SK-N-SH (cell line): ENCODE data around the gene RANBP9. TPM values are rescaled to one million over a fixed set of nuclear protein-coding genes. Genes with fewer than 3 reads are reported as not detected.

ENCODE experiments used
- CTCF ChIA-PET: fragments of 300-600, 350-600 bp; formaldehyde crosslinking; extraction: SDS; loops from one replicate; lab custom pipeline; 2021; lab: Yijun Ruan, JAX
- POLR2A ChIA-PET: fragments of 350-600 bp; sonication (Branson Sonifier 250); formaldehyde crosslinking; extraction: SDS; loops from one replicate; lab custom pipeline; 2020; ENCODE audit warnings: antibody characterized with exemption, inconsistent platforms; lab: Yijun Ruan, JAX
- DNase-seq: peaks from one replicate; pipeline ENCODE4 v3.0.0; 2012
- H2AFZ ChIP-seq: fragments of 200-600 bp; sonication (generic); 2 replicates; pipeline ENCODE4 v1.8.1; 2016; ENCODE audit warnings: antibody characterized with exemption, mild to moderate bottlenecking, low read depth
- H3F3A ChIP-seq: fragments of 200-600 bp; sonication (generic); replicated peaks from 2 replicates; pipeline ENCODE3; 2016; ENCODE audit warnings: antibody characterized with exemption, mild to moderate bottlenecking; ENCODE audit not compliant: insufficient read depth
- H3K27ac ChIP-seq, 2 experiments: fragments of 200-500 bp in 1 of 2; fragments of 200-600 bp in 1 of 2; sonication (Bioruptor generic) in 1 of 2; sonication (generic), shearing (Covaris generic) in 1 of 2; 2 replicates each; pipeline versions ENCODE4 v1.5.1 to v1.6.1; 2014 to 2016; ENCODE audit warnings: low read depth in 2 of 2, inconsistent platforms in 1 of 2, low read length in 1 of 2, mild to moderate bottlenecking in 1 of 2, mixed read lengths in 1 of 2
- H3K27me3 ChIP-seq: fragments of 200-600 bp; sonication (generic), shearing (Covaris generic); 2 replicates; pipeline ENCODE4 v1.6.1; 2016; ENCODE audit warnings: mixed run types; ENCODE audit not compliant: insufficient read depth
- H3K36me3 ChIP-seq, 2 experiments: fragments of 200-500 bp in 1 of 2; fragments of 200-600 bp in 1 of 2; sonication (Bioruptor generic) in 1 of 2; sonication (generic) in 1 of 2; replicated peaks in 1 of 2; 2 replicates each; pipeline versions ENCODE3 to v1.5.1; 2014 to 2016; ENCODE audit warnings: low read length in 1 of 2, mild to moderate bottlenecking in 1 of 2; ENCODE audit not compliant: insufficient read depth in 2 of 2, control insufficient read depth in 1 of 2
- H3K4me1 ChIP-seq, 2 experiments: fragments of 200-500 bp in 1 of 2; fragments of 200-600 bp in 1 of 2; sonication (Bioruptor generic) in 1 of 2; sonication (generic), shearing (Covaris generic) in 1 of 2; 2 replicates each; pipeline versions ENCODE4 v1.5.1 to v1.6.1; 2014 to 2016; ENCODE audit warnings: low read depth in 1 of 2, low read length in 1 of 2, mixed run types in 1 of 2; ENCODE audit not compliant: insufficient read depth in 2 of 2, control insufficient read depth in 1 of 2
- H3K4me2 ChIP-seq: fragments of 200-600 bp; sonication (generic), shearing (Covaris generic); 2 replicates; pipeline ENCODE4 v1.6.1; 2017; ENCODE audit warnings: mixed run types
- H3K4me3 ChIP-seq, 2 experiments: fragments of 200-500 bp in 1 of 2; fragments of 200-600 bp in 1 of 2; sonication (Bioruptor generic) in 1 of 2; sonication (generic), shearing (Covaris generic) in 1 of 2; 2 replicates each; pipeline versions ENCODE4 v1.5.1 to v1.8.1; 2014 to 2016; ENCODE audit warnings: low read depth in 2 of 2, inconsistent platforms in 1 of 2, low read length in 1 of 2, mild to moderate bottlenecking in 1 of 2, mixed read lengths in 1 of 2, moderate library complexity in 1 of 2
- H3K79me2 ChIP-seq: fragments of 200-600 bp; sonication (generic); 2 replicates; pipeline ENCODE4 v1.8.1; 2017; ENCODE audit warnings: mild to moderate bottlenecking; ENCODE audit not compliant: insufficient read depth
- H3K9ac ChIP-seq: fragments of 200-600 bp; sonication (generic); 2 replicates; pipeline ENCODE4 v1.6.1; 2017; ENCODE audit warnings: mixed run types
- H3K9me2 ChIP-seq: fragments of 200-600 bp; sonication (generic); 2 replicates; pipeline ENCODE4 v1.6.1; 2017; ENCODE audit warnings: mixed run types
- H3K9me3 ChIP-seq: fragments of 200-600 bp; sonication (generic); 2 replicates; pipeline ENCODE4 v1.6.1; 2017; ENCODE audit warnings: mixed run types, mild to moderate bottlenecking, moderate library complexity
- H4K20me1 ChIP-seq: fragments of 200-600 bp; sonication (generic); 2 replicates; pipeline ENCODE4 v1.6.1; 2017; ENCODE audit warnings: mild to moderate bottlenecking, mixed run types; ENCODE audit not compliant: insufficient read depth
- CHD2 ChIP-seq: fragments of 150-350 bp; IDR thresholded peaks from 2 replicates; pipeline ENCODE4 v1.6.1; 2018; ENCODE audit warnings: low read length; ENCODE audit not compliant: partially characterized antibody
- CTCF ChIP-seq: fragments of 200-600 bp; sonication (generic); IDR thresholded peaks from 2 replicates; pipeline ENCODE4 v1.6.1; 2017; ENCODE audit warnings: antibody characterized with exemption, mild to moderate bottlenecking, moderate library complexity
- ELF1 ChIP-seq: IDR thresholded peaks from 2 replicates; pipeline ENCODE4 v1.4.0; 2012
- EZH2phosphoT487 ChIP-seq: fragments of 200-600 bp; sonication (generic); IDR thresholded peaks from 2 replicates; pipeline ENCODE4 v1.6.1; 2017; ENCODE audit warnings: low read depth, mixed run types, mild to moderate bottlenecking, antibody characterized with exemption, moderate library complexity, borderline replicate concordance
- FOXJ3 ChIP-seq: sonication (generic); formaldehyde crosslinking; IDR thresholded peaks from 2 replicates; pipeline ENCODE4 v1.5.1; 2020; ENCODE audit warnings: mild to moderate bottlenecking, missing genetic modification reagents
- MAX ChIP-seq: IDR thresholded peaks from 2 replicates; pipeline ENCODE4 v1.4.0; 2012; ENCODE audit warnings: low read depth
- MXI1 ChIP-seq: IDR thresholded peaks from 2 replicates; pipeline ENCODE4 v1.6.1; 2012; ENCODE audit warnings: mild to moderate bottlenecking, low read depth, low read length, improper control_type of control experiment
- NRF1 ChIP-seq: IDR thresholded peaks from 2 replicates; pipeline ENCODE4 v1.6.1; 2012; ENCODE audit warnings: low read depth, mild to moderate bottlenecking, low read length
- PBX3 ChIP-seq: IDR thresholded peaks from 2 replicates; pipeline ENCODE4; 2012
- RAD21 ChIP-seq: IDR thresholded peaks from 2 replicates; pipeline ENCODE4 v1.6.1; 2012; ENCODE audit warnings: mild to moderate bottlenecking, low read length
- SIN3A ChIP-seq: IDR thresholded peaks from 2 replicates; pipeline ENCODE4 v1.6.1; 2012; ENCODE audit warnings: low read depth, mild to moderate bottlenecking, low read length, moderate library complexity, borderline replicate concordance
- SMC3 ChIP-seq: IDR thresholded peaks from 2 replicates; pipeline ENCODE4 v1.6.1; 2012; ENCODE audit warnings: low read depth, low read length, improper control_type of control experiment
- TAF1 ChIP-seq: IDR thresholded peaks from 2 replicates; pipeline ENCODE4 v1.6.1; 2012; ENCODE audit warnings: low read depth, mild to moderate bottlenecking, low read length, moderate library complexity, borderline replicate concordance
- TCF12 ChIP-seq: IDR thresholded peaks from 2 replicates; pipeline ENCODE4 v1.4.0; 2012
- ZBTB33 ChIP-seq: IDR thresholded peaks from 2 replicates; pipeline ENCODE4 v1.4.0; 2012; ENCODE audit warnings: low read depth, borderline replicate concordance
- whole genome bisulfite sequencing: methylation state at CpG from one replicate; pipeline ENCODE4 v1.1.6; 2017; ENCODE audit warnings: low lambda C conversion rate; 5-methylcytosine and 5-hydroxymethylcytosine counted together
- polyA plus RNA-seq, 3 experiments: library from polyadenylated mRNA; depleted of rRNA; stranded (reverse); fragments of >200 nt; gene quantifications; 2 replicates each; pipeline ENCODE4 v1.2.3, GENCODE V29; 2012

Gene RANBP9
- polyA plus RNA-seq, 1 of the 3 experiments (the other 2 are of a cell fraction): 20.4 TPM

GRCh38 chr6:13575377-13575775 is 136.3 kb downstream of the RANBP9 start:
- CTCF ChIA-PET: interaction anchor here (0.6 to 6.0 kb wide), 44 partner anchors 9 to 664 kb away, joined by 3 to 48 read pairs (median 4); partner anchors contain the start of genes GFOD1, NOL7 and TBC1D7
- Histone ChIP-seq H3K9me3 (0 out of 2 replicates have a peak, but pooled peaks cover 3% of the 10 kb centered on the region), H3K79me2 (peaks cover 8% of the 10 kb centered on the region; the same call in 1 of the 2 replicates), H4K20me1 (no peaks in the 10 kb centered on the region), H3K4me3 (peak overlapping the region; percentile 75 to 83), H3F3A (peaks cover 19% of the 10 kb centered on the region), H3K36me3 (peaks cover 3 to 12% of the 10 kb centered on the region in 2 experiments), H3K4me1 (peaks cover 0 to 7% of the 10 kb centered on the region in 2 experiments; a peak in 2 of 4 replicates), H3K9me2 (no peaks in the 10 kb centered on the region), H3K4me2 (peak overlapping the region; percentile 95), H3K27me3 (no peaks in the 10 kb centered on the region)
- 12% methylated on average over 3 of the region's 3 CpGs for WGBS
- POLR2A ChIA-PET: interaction anchor here (1.1 to 2.3 kb wide), 3 partner anchors 39 to 136 kb away, joined by 3 to 33 read pairs (median 8); partner anchors contain the start of genes GFOD1 and NOL7
- TF ChIP-seq EZH2phosphoT487 (no peak), ELF1 (0 out of 2 replicates have a peak, but pooled peaks have one; percentile 4), SMC3 (peak; percentile 42), NRF1 (no peak), ZBTB33 (no peak), CTCF (peak; percentile 90; the same call in 1 of the 2 replicates), RAD21 (peak; percentile 65), TCF12 (peak; percentile 16; the same call in 1 of the 2 replicates)
- TF ChIP-seq, all 33 proteins: peak for 5
- H3K9ac ChIP-seq: peak overlapping the region; percentile 94
- DNase-seq: no peak
- no peak overlapping the region for H2AFZ ChIP-seq
- peak overlapping the region; percentile 90 to 92 for H3K27ac ChIP-seq

- WGBS: 1% methylated on average over 29 of the region's 52 CpGs
- Histone ChIP-seq H3K79me2 (peaks cover 8% of the 10 kb centered on the region; the same call in 1 of the 2 replicates), H3K4me2 (peak within 1 kb of the TSS; percentile 95), H4K20me1 (no peaks in the 10 kb centered on the region), H3K27me3 (no peaks in the 10 kb centered on the region), H3K9me3 (0 out of 2 replicates have a peak, but pooled peaks cover 3% of the 10 kb centered on the region), H3K9ac (peak within 1 kb of the TSS; percentile 94), H3K9me2 (no peaks in the 10 kb centered on the region), H3K4me3 (peak within 1 kb of the TSS; percentile 75 to 83), H3K36me3 (peaks cover 3 to 12% of the 10 kb centered on the region in 2 experiments), H3K4me1 (peaks cover 0 to 7% of the 10 kb centered on the region in 2 experiments; a peak in 2 of 4 replicates), H3K27ac (peak within 1 kb of the TSS; percentile 90 to 92), H2AFZ (peak within 1 kb of the TSS; percentile 90), H3F3A (peaks cover 19% of the 10 kb centered on the region)
- DNase-seq: peak; percentile 81
- POLR2A ChIA-PET: interaction anchor here (0.7 to 2.3 kb wide), 8 partner anchors 13 to 246 kb away, joined by 3 to 33 read pairs (median 3); partner anchors contain the start of genes GFOD1, NOL7 and TBC1D7
- CTCF ChIA-PET: interaction anchor here (0.6 to 6.0 kb wide), 49 partner anchors 9 to 1949 kb away, joined by 3 to 48 read pairs (median 4); partner anchors contain the start of genes GFOD1, NOL7 and TBC1D7
- TF ChIP-seq SIN3A (peak; percentile 30; the same call in 1 of the 2 replicates), PBX3 (0 out of 2 replicates have a peak, but pooled peaks have one; percentile 9), TAF1 (peak; percentile 56), EZH2phosphoT487 (no peak), FOXJ3 (CRISPR knock-in tag) (no peak), MXI1 (peak; percentile 76), CTCF (no peak; the same call in 1 of the 2 replicates), RAD21 (no peak), TCF12 (no peak), MAX (peak; percentile 77; the same call in 1 of the 2 replicates), ELF1 (peak; percentile 60), CHD2 (no peak)
Observed at GRCh38 chr6:13574571-13575376, 136.9 kb downstream of the RANBP9 start, which contains the start of gene SIRT5. Gene SIRT5, plus strand, starts transcription at chr6:13574601. Its CDS starts 9,510 bp downstream, at chr6:13584111.
